ENCODE results near the gene ELFN1.

The ELFN1 gene

GRCh38 chr7:1779445-1779844 is 109.4 kb downstream of the ELFN1 start:
- no peak for DNase-seq (ENCODE audit: low read depth)
- no peak for TF ChIP-seq CTCF (IDR thresholded peaks at IDR 0.05; ENCODE audit: insufficient read depth, low read depth, low read length, missing control alignments)
- no peak overlapping the region for H3K4me3 ChIP-seq (ENCODE audit: low read depth, low read length)

DNA sequence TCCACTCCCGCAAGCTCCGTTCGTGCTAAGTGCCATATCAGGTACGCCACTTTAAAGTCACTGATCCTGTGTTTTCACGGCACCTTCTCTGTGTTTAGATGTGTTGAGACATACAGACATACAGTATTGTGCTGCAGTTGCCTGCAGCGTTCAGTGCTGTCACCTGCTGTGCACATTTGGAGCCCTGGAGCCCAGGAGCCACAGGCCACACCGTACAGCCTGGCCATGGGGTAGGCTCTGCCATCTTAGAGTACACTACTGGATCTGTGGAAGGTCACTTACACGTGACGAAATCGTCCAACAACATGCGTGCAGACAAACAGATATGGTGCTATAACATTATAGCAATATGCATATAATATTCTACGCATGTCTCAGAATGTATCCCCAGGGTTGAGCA is 111.3 kb downstream of the ELFN1 start:
- no peak for TF ChIP-seq CTCF (IDR thresholded peaks at IDR 0.05; ENCODE audit: insufficient read depth, low read depth, low read length, missing control alignments)
- no peak for DNase-seq (ENCODE audit: low read depth)
- no peak overlapping the region for H3K4me3 ChIP-seq (ENCODE audit: low read depth, low read length)

DNA sequence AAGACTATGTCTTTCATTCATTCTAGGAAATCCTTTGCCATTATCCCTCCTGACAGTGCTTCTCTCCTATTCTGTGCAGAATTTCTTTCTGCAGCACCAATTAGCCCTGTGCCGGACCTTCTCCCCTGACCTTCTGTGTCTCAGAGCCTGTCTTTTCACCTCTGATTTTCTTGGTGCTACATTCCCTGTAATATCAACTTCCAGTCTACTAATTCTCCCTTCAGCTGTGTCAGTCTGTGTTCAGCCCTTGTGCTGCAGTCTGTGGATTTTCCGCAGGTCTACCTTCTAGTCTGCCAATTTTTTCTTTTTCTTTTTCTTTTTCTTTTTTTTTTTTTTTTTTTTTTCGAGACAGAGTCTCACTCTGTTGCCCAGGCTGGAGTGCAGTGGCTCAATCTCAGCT is 115.8 kb downstream of the ELFN1 start:
- no peak for DNase-seq (ENCODE audit: low read depth)
- no peak overlapping the region for H3K4me3 ChIP-seq (ENCODE audit: low read depth, low read length)
- no peak for TF ChIP-seq CTCF (IDR thresholded peaks at IDR 0.05; ENCODE audit: insufficient read depth, low read depth, low read length, missing control alignments)

- H3K4me3 ChIP-seq (ENCODE audit: low read depth, low read length): no peak overlapping the region
- no peak for TF ChIP-seq CTCF (IDR thresholded peaks at IDR 0.05; ENCODE audit: insufficient read depth, low read depth, low read length, missing control alignments)
- DNase-seq (ENCODE audit: low read depth): no peak
Measured at GRCh38 chr7:1787241-1787640, 117.2 kb downstream of the ELFN1 start.

DNA sequence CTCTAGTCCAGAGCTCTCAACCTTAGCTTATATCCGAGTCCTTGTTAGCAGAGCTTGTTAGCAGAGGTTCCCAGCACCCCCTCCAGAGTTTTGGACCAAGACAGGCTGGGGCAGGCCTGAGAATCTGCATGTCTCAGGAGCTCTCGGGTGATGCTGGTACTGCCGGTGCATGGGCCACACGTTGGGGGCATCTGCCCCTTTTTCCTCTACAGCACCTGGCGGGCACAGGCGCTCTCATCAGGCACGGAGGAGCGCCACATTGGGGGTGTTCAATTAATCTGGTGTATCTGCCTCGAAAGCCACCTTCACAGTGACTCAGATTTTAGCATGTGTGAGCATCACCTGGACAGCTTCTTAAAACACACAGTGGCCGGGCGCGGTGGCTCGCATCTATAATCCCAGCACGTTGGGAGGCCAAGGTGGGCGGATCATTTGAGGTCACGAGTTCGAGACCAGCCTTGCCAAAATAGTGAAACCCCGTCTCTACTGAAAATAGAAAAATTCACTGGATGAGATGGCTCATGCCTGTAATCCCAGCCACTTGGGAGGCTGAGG is 117.7 kb downstream of the ELFN1 start:
- no peak overlapping the region for H3K4me3 ChIP-seq (ENCODE audit: low read depth, low read length)
- DNase-seq (ENCODE audit: low read depth): no peak
- TF ChIP-seq CTCF (IDR thresholded peaks at IDR 0.05; ENCODE audit: insufficient read depth, low read depth, low read length, missing control alignments): no peak

DNA sequence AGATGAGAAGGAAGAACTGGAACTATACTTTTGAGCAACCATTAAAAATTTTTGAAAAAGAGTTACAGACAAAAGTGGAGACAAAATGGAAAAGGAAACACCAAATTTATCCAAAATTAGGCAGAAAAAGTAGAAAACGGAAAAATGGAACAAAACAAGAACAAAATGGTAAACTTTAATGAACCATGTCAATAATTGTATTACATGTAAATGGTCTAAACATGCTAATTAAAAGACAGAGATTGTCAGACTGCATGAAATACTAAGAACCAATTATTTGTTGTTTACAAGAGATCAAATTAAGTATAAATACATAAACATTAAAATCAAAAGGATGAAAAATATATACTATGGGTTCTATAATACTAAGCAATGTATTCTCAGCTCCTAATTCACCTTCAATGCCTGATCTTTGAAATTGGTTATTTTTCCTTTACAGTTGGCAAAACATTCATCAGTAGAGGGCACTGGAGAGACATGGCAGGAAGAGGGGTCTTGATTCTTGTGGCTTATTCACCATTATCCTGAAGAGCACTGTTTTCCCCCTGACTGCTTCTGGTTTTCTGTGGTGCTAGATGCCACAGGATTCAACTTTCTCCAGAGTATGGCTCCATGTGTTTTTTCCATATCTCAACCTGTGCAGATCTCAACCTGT is 124.9 kb downstream of the ELFN1 start:
- peak; percentile 27 for TF ChIP-seq CTCF (IDR thresholded peaks at IDR 0.05; ENCODE audit: insufficient read depth, low read depth, low read length, missing control alignments)
- no peak for DNase-seq (ENCODE audit: low read depth)
- no peak overlapping the region for H3K4me3 ChIP-seq (ENCODE audit: low read depth, low read length)

Data from GM12865 (cell line).